ENCODE data around the gene ZBTB40.

The ZBTB40 gene

DNA sequence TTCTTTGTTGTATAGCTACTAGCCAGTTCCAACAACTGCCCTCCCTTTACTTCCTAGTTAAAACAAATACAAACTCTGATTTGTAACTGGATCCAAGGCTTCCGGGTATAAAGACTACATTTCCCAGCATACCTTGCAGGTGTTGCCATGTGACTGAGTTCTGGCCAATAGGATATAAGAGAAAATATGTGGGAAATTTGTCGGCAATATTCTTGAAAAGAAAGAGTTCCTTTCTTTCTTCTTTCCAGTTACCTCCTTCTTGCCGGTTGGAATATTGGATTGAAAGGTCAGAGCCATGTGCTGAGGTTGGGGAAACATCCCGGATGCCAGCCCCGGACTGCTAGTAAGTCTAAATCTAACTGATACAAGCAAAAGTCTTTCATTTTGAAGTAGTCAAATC lies 23.0 kb upstream of the ZBTB40 start:
- no peak for DNase-seq (ENCODE audit: extremely low read depth, low read depth)
- no peak for TF ChIP-seq CTCF (IDR thresholded peaks at IDR 0.05; ENCODE audit: low read depth, low read length, missing control alignments)
- peak overlapping the region; percentile 44 for H3K4me3 ChIP-seq (replicated peaks; ENCODE audit: low read depth, low read length)

DNA sequence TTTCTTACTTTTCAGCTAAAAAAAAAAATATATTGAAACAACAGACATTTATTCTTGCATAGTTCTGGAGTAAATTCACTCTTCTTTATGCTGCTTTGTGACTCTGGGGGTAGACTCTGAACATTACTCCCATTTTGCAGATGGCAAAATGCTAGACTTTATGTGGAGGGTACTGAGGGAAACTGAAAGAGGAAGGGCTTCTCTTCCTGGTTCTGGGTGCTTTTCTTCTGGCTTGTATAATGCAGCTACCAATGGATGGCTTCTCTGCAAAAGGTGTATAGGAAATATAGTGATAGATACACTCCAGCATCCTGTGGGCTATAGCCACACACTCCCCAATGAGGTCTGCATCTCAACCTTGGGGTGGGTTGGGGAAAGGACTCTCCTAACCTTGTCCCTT lies 19.7 kb upstream of the ZBTB40 start:
- no peak for DNase-seq (ENCODE audit: extremely low read depth, low read depth)
- TF ChIP-seq CTCF (IDR thresholded peaks at IDR 0.05; ENCODE audit: low read depth, low read length, missing control alignments), result no peak
- H3K4me3 ChIP-seq (replicated peaks; ENCODE audit: low read depth, low read length), result no peak overlapping the region

DNA sequence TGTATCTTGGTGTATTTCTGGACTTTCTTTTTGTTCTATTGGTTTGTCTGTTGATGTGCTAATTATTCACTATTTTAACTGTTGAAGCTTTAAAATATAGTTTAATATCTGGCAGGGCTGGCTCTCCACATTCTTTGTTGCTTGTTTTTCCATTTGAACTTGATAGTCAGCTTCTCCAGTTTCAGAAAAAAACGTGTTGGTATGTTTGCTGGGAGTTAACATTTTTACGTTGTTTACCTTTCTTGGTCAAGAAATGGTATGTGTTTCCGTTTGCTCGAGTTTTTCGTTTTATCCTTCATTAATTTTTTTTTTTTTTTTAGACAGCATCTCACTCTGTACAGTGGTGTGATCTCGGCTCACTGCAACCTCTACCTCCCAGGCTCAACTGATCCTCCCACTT lies 16.9 kb upstream of the ZBTB40 start:
- no peak for TF ChIP-seq CTCF (IDR thresholded peaks at IDR 0.05; ENCODE audit: low read depth, low read length, missing control alignments)
- no peak for DNase-seq (ENCODE audit: extremely low read depth, low read depth)

GRCh38 chr1:22436948-22437347 lies 14.7 kb upstream of the ZBTB40 start:
- no peak for DNase-seq (ENCODE audit: extremely low read depth, low read depth)
- no peak for TF ChIP-seq CTCF (IDR thresholded peaks at IDR 0.05; ENCODE audit: low read depth, low read length, missing control alignments)
- no peak overlapping the region for H3K4me3 ChIP-seq (replicated peaks; ENCODE audit: low read depth, low read length)

More for the DNA sequence above, 16.9 kb upstream of the ZBTB40 start:
- no peak overlapping the region for H3K4me3 ChIP-seq (replicated peaks; ENCODE audit: low read depth, low read length)

- H3K4me3 ChIP-seq (replicated peaks; ENCODE audit: low read depth, low read length), result no peak overlapping the region
- DNase-seq (ENCODE audit: extremely low read depth, low read depth), result no peak
- no peak for TF ChIP-seq CTCF (IDR thresholded peaks at IDR 0.05; ENCODE audit: low read depth, low read length, missing control alignments)
These were observed 14.1 kb upstream of the ZBTB40 start for GRCh38 chr1:22437573-22437972.

DNA sequence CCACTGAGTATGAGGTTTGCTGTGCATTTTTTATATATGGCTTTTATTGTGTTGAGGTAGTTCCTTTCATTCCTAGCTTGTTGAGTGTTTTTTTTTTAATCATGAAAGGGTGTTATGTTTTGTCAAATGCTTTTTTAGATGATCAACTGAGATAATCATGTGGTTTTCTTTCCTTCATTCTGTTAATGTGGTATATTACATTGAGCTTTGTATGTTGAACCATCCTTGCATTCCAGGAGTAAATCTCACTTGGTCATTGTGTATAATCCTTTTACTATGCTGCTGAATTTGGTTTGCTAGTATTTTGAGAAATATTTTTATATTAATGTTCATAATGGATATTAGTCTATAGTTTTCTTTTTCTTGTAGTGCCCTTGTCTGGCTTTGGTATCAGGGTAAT lies 11.1 kb upstream of the ZBTB40 start:
- no peak for DNase-seq (ENCODE audit: extremely low read depth, low read depth)
- TF ChIP-seq CTCF (IDR thresholded peaks at IDR 0.05; ENCODE audit: low read depth, low read length, missing control alignments), result no peak
- H3K4me3 ChIP-seq (replicated peaks; ENCODE audit: low read depth, low read length), result no peak overlapping the region

- DNase-seq (ENCODE audit: extremely low read depth, low read depth), result no peak
- TF ChIP-seq CTCF (IDR thresholded peaks at IDR 0.05; ENCODE audit: low read depth, low read length, missing control alignments), result no peak
- H3K4me3 ChIP-seq (replicated peaks; ENCODE audit: low read depth, low read length), result no peak overlapping the region
These were observed 9.3 kb upstream of the ZBTB40 start for GRCh38 chr1:22442212-22442894.
